Measurements from ENCODE around the gene ZNF687.

The ZNF687 gene

GRCh38 chr1:151289991-151290708 lies 8.1 kb downstream of the ZNF687 start:
- DNase-seq = peak; percentile 36
- Histone ChIP-seq H3K9me3 (ENCODE audit: severe bottlenecking) (no peaks in the 10 kb centered on the region), H3K36me3 (peaks cover 97% of the 10 kb centered on the region), H3K4me3 (ENCODE audit: low read depth, low read length) (no peak overlapping the region), H3K27me3 (ENCODE audit: insufficient read depth, low read depth, severe bottlenecking) (no peaks in the 10 kb centered on the region), H3K27ac (peak overlapping the region; percentile 19; the same call in 1 of the 2 replicates)
- TF ChIP-seq CTCF (IDR thresholded peaks at IDR 0.05; ENCODE audit: low read depth, low read length) = no peak

GRCh38 chr1:151290709-151291303 lies 8.7 kb downstream of the ZNF687 start:
- Histone ChIP-seq H3K36me3 (peaks cover 97% of the 10 kb centered on the region), H3K27ac (peak overlapping the region; percentile 19; the same call in 1 of the 2 replicates)
- no peak for DNase-seq

GRCh38 chr1:151292207-151293030 lies 10.3 kb downstream of the ZNF687 start:
- TF ChIP-seq CTCF (IDR thresholded peaks at IDR 0.05; ENCODE audit: low read depth, low read length) = peak; percentile 57
- H3K27ac ChIP-seq = peak overlapping the region; percentile 3
- peak; percentile 47 for DNase-seq
- peaks cover 96% of the 10 kb centered on the region for H3K36me3 ChIP-seq
- H3K27me3 ChIP-seq (ENCODE audit: insufficient read depth, low read depth, severe bottlenecking) = no peaks in the 10 kb centered on the region
- H3K9me3 ChIP-seq (ENCODE audit: severe bottlenecking) = no peaks in the 10 kb centered on the region
- no peak overlapping the region for H3K4me3 ChIP-seq (ENCODE audit: low read depth, low read length)

More at GRCh38 chr1:151290709-151291303, 8.7 kb downstream of the ZNF687 start:
- Histone ChIP-seq H3K9me3 (ENCODE audit: severe bottlenecking) (no peaks in the 10 kb centered on the region), H3K4me3 (ENCODE audit: low read depth, low read length) (no peak overlapping the region), H3K27me3 (ENCODE audit: insufficient read depth, low read depth, severe bottlenecking) (no peaks in the 10 kb centered on the region)
- TF ChIP-seq CTCF (IDR thresholded peaks at IDR 0.05; ENCODE audit: low read depth, low read length) = no peak

- DNase-seq = no peak
- peak overlapping the region; percentile 3 for H3K27ac ChIP-seq
- TF ChIP-seq CTCF (IDR thresholded peaks at IDR 0.05; ENCODE audit: low read depth, low read length) = no peak
- H3K36me3 ChIP-seq = peaks cover 96% of the 10 kb centered on the region
- no peaks in the 10 kb centered on the region for H3K27me3 ChIP-seq (ENCODE audit: insufficient read depth, low read depth, severe bottlenecking)
- no peaks in the 10 kb centered on the region for H3K9me3 ChIP-seq (ENCODE audit: severe bottlenecking)
- no peak overlapping the region for H3K4me3 ChIP-seq (ENCODE audit: low read depth, low read length)
Observed at GRCh38 chr1:151293093-151293492, 11.0 kb downstream of the ZNF687 start.

GRCh38 chr1:151294742-151295462 lies 12.8 kb downstream of the ZNF687 start:
- peak overlapping the region; percentile 39 for H3K27ac ChIP-seq
- DNase-seq = no peak

More at GRCh38 chr1:151294742-151295462, 12.8 kb downstream of the ZNF687 start:
- Histone ChIP-seq H3K27me3 (ENCODE audit: insufficient read depth, low read depth, severe bottlenecking) (no peaks in the 10 kb centered on the region), H3K36me3 (peaks cover 96% of the 10 kb centered on the region), H3K4me3 (ENCODE audit: low read depth, low read length) (no peak overlapping the region), H3K9me3 (ENCODE audit: severe bottlenecking) (no peaks in the 10 kb centered on the region)
- TF ChIP-seq CTCF (IDR thresholded peaks at IDR 0.05; ENCODE audit: low read depth, low read length) = no peak
